Left renal cortex interstitium (tissue), 4 donors: ENCODE results near the gene VWA3B. TPM values are rescaled to one million over a fixed set of nuclear protein-coding genes. Genes with fewer than 3 reads are reported as not detected.
"Not testable (repeated sequence)": the region's sequence is repeated elsewhere in the genome, so short reads cannot be mapped to it uniquely, and the experiment has no call there.

ENCODE experiments used
- DNase-seq, 4 donors: peaks; one replicate each; pipeline ENCODE4 v3.0.0-alpha.2; 2013; ENCODE audit warnings: low read depth in 4 of 4, low spot score in 2 of 4, missing footprints in 1 of 4
- polyA plus RNA-seq, 4 donors: library from polyadenylated mRNA; unstranded; fragments of 120-200 nt; gene quantifications; one replicate each; pipeline ENCODE4 v1.2.1, GENCODE V29; 2013; ENCODE audit not compliant: insufficient read length in 4 of 4

Gene VWA3B
- polyA plus RNA-seq, 4 donors: 0.25 to 0.42 (median 0.36) TPM

GRCh38 chr2:98084151-98084868 lies 2.7 kb upstream of the VWA3B start:
- DNase-seq: no peak

GRCh38 chr2:98084869-98085238 lies 2.1 kb upstream of the VWA3B start:
- DNase-seq: no peak

GRCh38 chr2:98085649-98086048 lies 1.3 kb upstream of the VWA3B start:
- no peak for DNase-seq

- DNase-seq: no peak
These were observed 567 bp downstream of the VWA3B start for GRCh38 chr2:98087447-98088020.

GRCh38 chr2:98088261-98088660 lies 1.3 kb downstream of the VWA3B start:
- no peak for DNase-seq

- DNase-seq: no peak
These were observed 3.0 kb downstream of the VWA3B start for GRCh38 chr2:98089941-98090340.

GRCh38 chr2:98090951-98091350 lies 4.0 kb downstream of the VWA3B start:
- no peak for DNase-seq

GRCh38 chr2:98091738-98092137 lies 4.8 kb downstream of the VWA3B start:
- no peak for DNase-seq

GRCh38 chr2:98093146-98093545 lies 6.2 kb downstream of the VWA3B start:
- no peak for DNase-seq

GRCh38 chr2:98093611-98094010 lies 6.6 kb downstream of the VWA3B start:
- DNase-seq: no peak

- DNase-seq: no peak
These were observed 13.2 kb downstream of the VWA3B start for GRCh38 chr2:98099939-98100743.

GRCh38 chr2:98102315-98102714 lies 15.3 kb downstream of the VWA3B start:
- DNase-seq: not testable (repeated sequence)

- no peak for DNase-seq
These were observed 15.9 kb downstream of the VWA3B start for GRCh38 chr2:98102878-98103277.

- DNase-seq: no peak
These were observed 21.1 kb downstream of the VWA3B start for GRCh38 chr2:98108110-98108509.

- no peak for DNase-seq
These were observed 23.8 kb downstream of the VWA3B start for GRCh38 chr2:98110741-98111140.

GRCh38 chr2:98114643-98115330 lies 27.8 kb downstream of the VWA3B start:
- DNase-seq: no peak

- DNase-seq: no peak
These were observed 31.2 kb downstream of the VWA3B start for GRCh38 chr2:98118161-98118560.

- no peak for DNase-seq
These were observed 31.9 kb downstream of the VWA3B start for GRCh38 chr2:98118852-98119251.

- no peak for DNase-seq
These were observed 34.2 kb downstream of the VWA3B start for GRCh38 chr2:98121149-98121548.

- no peak for DNase-seq
These were observed 35.6 kb downstream of the VWA3B start for GRCh38 chr2:98122524-98122923.

GRCh38 chr2:98123286-98123685 lies 36.3 kb downstream of the VWA3B start:
- DNase-seq: no peak
